WTC11 (cell line): Measurements from ENCODE around the gene VSTM2B. TPM values are rescaled to one million over a fixed set of nuclear protein-coding genes. Genes with fewer than 3 reads are reported as not detected.

ENCODE experiments used
- ATAC-seq: fragments of 200-7000 bp; cut with Tn5 transposase; 2 replicates; pipeline ENCODE4 v1.10.0; 2021; ENCODE audit warnings: mild to moderate bottlenecking, moderate library complexity
- CTCF ChIA-PET: fragments of 300-600 bp; sonication (Branson Sonifier 250); formaldehyde crosslinking; loops from one replicate; lab custom pipeline; 2021; ENCODE audit warnings: antibody characterized with exemption; lab: Charles Lee
- POLR2A ChIA-PET: fragments of 350-600 bp; sonication (Branson Sonifier 250); formaldehyde crosslinking; loops from one replicate; lab custom pipeline; 2021; ENCODE audit warnings: antibody characterized with exemption; lab: Charles Lee
- DNase-seq: peaks from one replicate; pipeline ENCODE4 v3.0.0; 2021; ENCODE audit warnings: low spot score
- H3K27ac Mint-ChIP-seq: 2 replicates; pipeline ENCODE4 v1.8.0; 2021; ENCODE audit warnings: mixed read lengths
- H3K27me3 Mint-ChIP-seq: 2 replicates; pipeline ENCODE4 v1.8.0; 2021; ENCODE audit warnings: low read depth, mild to moderate bottlenecking, moderate library complexity, mixed read lengths
- H3K36me3 Mint-ChIP-seq: 2 replicates; pipeline ENCODE4 v1.8.0; 2021; ENCODE audit warnings: mixed read lengths
- H3K4me1 Mint-ChIP-seq: 2 replicates; pipeline ENCODE4 v1.8.0; 2022; ENCODE audit warnings: mixed read lengths
- H3K4me3 Mint-ChIP-seq: 2 replicates; pipeline ENCODE4 v1.8.0; 2021; ENCODE audit warnings: mild to moderate bottlenecking, moderate library complexity, mixed read lengths
- H3K9me3 Mint-ChIP-seq: 2 replicates; pipeline ENCODE4 v1.8.0; 2021; ENCODE audit warnings: mixed read lengths
- ESRRA ChIP-seq: sonication (generic); formaldehyde crosslinking; IDR thresholded peaks from 2 replicates; pipeline ENCODE4 v1.8.1; 2022; ENCODE audit warnings: mild to moderate bottlenecking, missing genetic modification reagents, borderline replicate concordance
- FOXK1 ChIP-seq: sonication (generic); formaldehyde crosslinking; IDR thresholded peaks from 2 replicates; pipeline ENCODE4 v1.8.0; 2022; ENCODE audit warnings: mild to moderate bottlenecking, moderate library complexity, missing genetic modification reagents
- FOXP1 ChIP-seq: sonication (generic); formaldehyde crosslinking; IDR thresholded peaks from 2 replicates; pipeline ENCODE4 v1.8.0; 2022; ENCODE audit warnings: missing genetic modification reagents, mild to moderate bottlenecking, moderate library complexity, borderline replicate concordance
- JAZF1 ChIP-seq: fragments of 250-450 bp; sonication (Bioruptor Pico); IDR thresholded peaks from 2 replicates; pipeline ENCODE4 v1.9.0; 2021; ENCODE audit warnings: moderate library complexity, mild to moderate bottlenecking, inconsistent platforms
- MYBL2 ChIP-seq: sonication (generic); formaldehyde crosslinking; IDR thresholded peaks from 2 replicates; pipeline ENCODE4 v1.8.1; 2023; ENCODE audit warnings: mild to moderate bottlenecking, moderate library complexity, missing genetic modification reagents
- NR1H2 ChIP-seq: sonication (generic); formaldehyde crosslinking; IDR thresholded peaks from 2 replicates; pipeline ENCODE4 v1.9.0; 2021; ENCODE audit warnings: mild to moderate bottlenecking, moderate library complexity, missing genetic modification reagents
- TP53 ChIP-seq: sonication (generic); formaldehyde crosslinking; IDR thresholded peaks from 2 replicates; pipeline ENCODE4 v1.8.1; 2023; ENCODE audit warnings: mild to moderate bottlenecking, missing genetic modification reagents
- ZBTB21 ChIP-seq: sonication (generic); formaldehyde crosslinking; IDR thresholded peaks from 2 replicates; pipeline ENCODE4 v1.8.1; 2023; ENCODE audit warnings: mild to moderate bottlenecking, missing genetic modification reagents, borderline replicate concordance
- ZNF232 ChIP-seq: sonication (generic); formaldehyde crosslinking; IDR thresholded peaks from 2 replicates; pipeline ENCODE4 v1.8.0; 2022; ENCODE audit warnings: mild to moderate bottlenecking, missing genetic modification reagents
- total RNA-seq: library from RNA; stranded (reverse); gene quantifications from 3 replicates; pipeline ENCODE4 v1.2.3, GENCODE V29; 2021
- TF ChIP-seq, protein P1 (sequence below): sonication (generic); formaldehyde crosslinking; IDR thresholded peaks from 2 replicates; pipeline ENCODE4 v1.8.1; 2023; ENCODE audit warnings: mild to moderate bottlenecking, missing genetic modification reagents, borderline replicate concordance
- TF ChIP-seq, protein P2 (sequence below): fragments of 250-450 bp; sonication (Bioruptor Pico); conservative IDR thresholded peaks from 2 replicates; pipeline ENCODE4 v1.9.0; 2021; ENCODE audit warnings: mild to moderate bottlenecking
- TF ChIP-seq, protein P3 (sequence below): fragments of 250-450 bp; sonication (Bioruptor Pico); IDR thresholded peaks from 2 replicates; pipeline ENCODE4 v1.9.0; 2021; ENCODE audit warnings: mild to moderate bottlenecking, borderline replicate concordance
- TF ChIP-seq, protein P4 (sequence below): sonication (generic); formaldehyde crosslinking; IDR thresholded peaks from 2 replicates; pipeline ENCODE4 v1.8.0; 2022; ENCODE audit warnings: missing genetic modification reagents
- TF ChIP-seq, protein P5 (sequence below): fragments of 200-600 bp; IDR thresholded peaks from 2 replicates; pipeline ENCODE4 v1.8.0; 2022; ENCODE audit warnings: antibody characterized with exemption
- TF ChIP-seq, protein P6 (sequence below): sonication (generic); formaldehyde crosslinking; IDR thresholded peaks from 2 replicates; pipeline ENCODE4 v1.8.1; 2022; ENCODE audit warnings: low read depth, mild to moderate bottlenecking, moderate library complexity, missing genetic modification reagents, borderline replicate concordance
- TF ChIP-seq, protein P7 (sequence below): sonication (generic); formaldehyde crosslinking; IDR thresholded peaks from 2 replicates; pipeline ENCODE4 v1.8.1; 2023; ENCODE audit warnings: mild to moderate bottlenecking, missing genetic modification reagents
- TF ChIP-seq, protein P8 (sequence below): sonication (generic); formaldehyde crosslinking; conservative IDR thresholded peaks from 2 replicates; pipeline ENCODE4 v1.8.1; 2022; ENCODE audit warnings: mild to moderate bottlenecking, missing genetic modification reagents

VSTM2B gene
- total RNA-seq, 1 experiment from 2014 or later: 3.2 TPM

DNA sequence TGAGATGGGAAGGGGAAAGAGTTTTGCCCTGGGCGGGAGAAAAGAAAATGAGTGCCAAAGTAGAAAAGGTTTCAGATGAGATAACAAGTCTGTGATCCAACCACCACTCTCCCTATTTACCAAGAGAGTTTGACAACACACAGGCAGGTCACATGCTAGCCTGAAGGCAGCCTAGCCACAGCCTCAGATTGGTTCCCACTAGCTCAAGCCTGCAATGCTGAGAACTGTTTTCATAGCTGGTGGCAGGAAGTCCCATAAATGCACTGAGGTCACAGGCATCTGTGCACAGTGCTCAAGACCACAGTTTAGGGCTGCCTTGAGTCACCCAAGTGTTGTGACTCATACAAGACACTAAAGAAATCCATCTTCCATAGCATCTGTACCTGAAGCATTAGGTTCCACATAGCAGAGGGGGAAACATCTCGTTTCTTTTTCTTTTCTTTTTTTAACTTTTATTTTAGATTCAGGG lies 61.8 kb downstream of the VSTM2B start:
- Mint-ChIP-seq H3K27ac (no peak overlapping the region), H3K4me3 (no peak overlapping the region), H3K27me3 (peaks cover 17% of the 10 kb centered on the region), H3K9me3 (peaks cover 14% of the 10 kb centered on the region), H3K4me1 (no peaks in the 10 kb centered on the region), H3K36me3 (no peaks in the 10 kb centered on the region)
- ATAC-seq: no peak
- no peak for DNase-seq
- TF ChIP-seq, protein P1, sequence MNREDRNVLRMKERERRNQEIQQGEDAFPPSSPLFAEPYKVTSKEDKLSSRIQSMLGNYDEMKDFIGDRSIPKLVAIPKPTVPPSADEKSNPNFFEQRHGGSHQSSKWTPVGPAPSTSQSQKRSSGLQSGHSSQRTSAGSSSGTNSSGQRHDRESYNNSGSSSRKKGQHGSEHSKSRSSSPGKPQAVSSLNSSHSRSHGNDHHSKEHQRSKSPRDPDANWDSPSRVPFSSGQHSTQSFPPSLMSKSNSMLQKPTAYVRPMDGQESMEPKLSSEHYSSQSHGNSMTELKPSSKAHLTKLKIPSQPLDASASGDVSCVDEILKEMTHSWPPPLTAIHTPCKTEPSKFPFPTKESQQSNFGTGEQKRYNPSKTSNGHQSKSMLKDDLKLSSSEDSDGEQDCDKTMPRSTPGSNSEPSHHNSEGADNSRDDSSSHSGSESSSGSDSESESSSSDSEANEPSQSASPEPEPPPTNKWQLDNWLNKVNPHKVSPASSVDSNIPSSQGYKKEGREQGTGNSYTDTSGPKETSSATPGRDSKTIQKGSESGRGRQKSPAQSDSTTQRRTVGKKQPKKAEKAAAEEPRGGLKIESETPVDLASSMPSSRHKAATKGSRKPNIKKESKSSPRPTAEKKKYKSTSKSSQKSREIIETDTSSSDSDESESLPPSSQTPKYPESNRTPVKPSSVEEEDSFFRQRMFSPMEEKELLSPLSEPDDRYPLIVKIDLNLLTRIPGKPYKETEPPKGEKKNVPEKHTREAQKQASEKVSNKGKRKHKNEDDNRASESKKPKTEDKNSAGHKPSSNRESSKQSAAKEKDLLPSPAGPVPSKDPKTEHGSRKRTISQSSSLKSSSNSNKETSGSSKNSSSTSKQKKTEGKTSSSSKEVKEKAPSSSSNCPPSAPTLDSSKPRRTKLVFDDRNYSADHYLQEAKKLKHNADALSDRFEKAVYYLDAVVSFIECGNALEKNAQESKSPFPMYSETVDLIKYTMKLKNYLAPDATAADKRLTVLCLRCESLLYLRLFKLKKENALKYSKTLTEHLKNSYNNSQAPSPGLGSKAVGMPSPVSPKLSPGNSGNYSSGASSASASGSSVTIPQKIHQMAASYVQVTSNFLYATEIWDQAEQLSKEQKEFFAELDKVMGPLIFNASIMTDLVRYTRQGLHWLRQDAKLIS (CRISPR knock-in tag): no peak
- TF ChIP-seq JAZF1 (CRISPR knock-in tag) (no peak), FOXK1 (CRISPR knock-in tag) (no peak), NR1H2 (no peak), ESRRA (CRISPR knock-in tag) (no peak), TP53 (CRISPR knock-in tag) (no peak), FOXP1 (CRISPR knock-in tag) (no peak), ZBTB21 (no peak), ZNF232 (CRISPR knock-in tag) (no peak), MYBL2 (CRISPR knock-in tag) (no peak)
- TF ChIP-seq, protein P2, sequence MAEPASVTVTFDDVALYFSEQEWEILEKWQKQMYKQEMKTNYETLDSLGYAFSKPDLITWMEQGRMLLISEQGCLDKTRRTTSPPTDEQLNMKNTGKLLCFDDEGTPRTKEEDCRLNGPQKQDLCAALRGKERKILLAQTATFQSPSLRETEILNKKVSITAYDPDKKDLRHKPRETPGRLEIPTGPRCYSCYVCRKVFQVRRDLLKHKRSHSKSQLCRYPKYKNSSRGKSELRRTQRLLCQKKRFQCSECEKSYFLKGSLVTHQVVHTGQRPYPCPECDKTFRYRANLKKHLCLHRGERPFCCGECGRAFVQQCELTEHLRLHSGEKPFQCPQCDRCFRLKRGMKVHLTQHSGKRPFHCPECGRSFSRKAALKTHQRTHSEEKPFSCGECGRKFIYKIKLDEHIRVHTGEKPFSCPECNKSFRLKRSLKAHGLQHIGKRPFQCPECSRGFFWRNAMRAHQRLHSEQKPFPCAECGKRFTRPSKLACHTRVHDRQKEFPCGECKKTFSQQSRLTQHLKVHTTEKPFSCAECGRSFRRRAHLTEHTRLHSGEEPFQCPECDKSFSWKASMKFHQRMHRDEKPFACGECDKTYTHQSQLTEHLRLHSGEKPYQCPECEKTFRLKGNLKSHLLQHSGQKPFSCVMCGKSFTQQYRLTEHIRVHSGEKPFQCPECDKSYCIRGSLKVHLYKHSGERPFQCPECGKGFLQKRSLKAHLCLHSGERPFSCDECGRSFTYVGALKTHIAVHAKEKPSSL: no peak
- TF ChIP-seq, protein P3, sequence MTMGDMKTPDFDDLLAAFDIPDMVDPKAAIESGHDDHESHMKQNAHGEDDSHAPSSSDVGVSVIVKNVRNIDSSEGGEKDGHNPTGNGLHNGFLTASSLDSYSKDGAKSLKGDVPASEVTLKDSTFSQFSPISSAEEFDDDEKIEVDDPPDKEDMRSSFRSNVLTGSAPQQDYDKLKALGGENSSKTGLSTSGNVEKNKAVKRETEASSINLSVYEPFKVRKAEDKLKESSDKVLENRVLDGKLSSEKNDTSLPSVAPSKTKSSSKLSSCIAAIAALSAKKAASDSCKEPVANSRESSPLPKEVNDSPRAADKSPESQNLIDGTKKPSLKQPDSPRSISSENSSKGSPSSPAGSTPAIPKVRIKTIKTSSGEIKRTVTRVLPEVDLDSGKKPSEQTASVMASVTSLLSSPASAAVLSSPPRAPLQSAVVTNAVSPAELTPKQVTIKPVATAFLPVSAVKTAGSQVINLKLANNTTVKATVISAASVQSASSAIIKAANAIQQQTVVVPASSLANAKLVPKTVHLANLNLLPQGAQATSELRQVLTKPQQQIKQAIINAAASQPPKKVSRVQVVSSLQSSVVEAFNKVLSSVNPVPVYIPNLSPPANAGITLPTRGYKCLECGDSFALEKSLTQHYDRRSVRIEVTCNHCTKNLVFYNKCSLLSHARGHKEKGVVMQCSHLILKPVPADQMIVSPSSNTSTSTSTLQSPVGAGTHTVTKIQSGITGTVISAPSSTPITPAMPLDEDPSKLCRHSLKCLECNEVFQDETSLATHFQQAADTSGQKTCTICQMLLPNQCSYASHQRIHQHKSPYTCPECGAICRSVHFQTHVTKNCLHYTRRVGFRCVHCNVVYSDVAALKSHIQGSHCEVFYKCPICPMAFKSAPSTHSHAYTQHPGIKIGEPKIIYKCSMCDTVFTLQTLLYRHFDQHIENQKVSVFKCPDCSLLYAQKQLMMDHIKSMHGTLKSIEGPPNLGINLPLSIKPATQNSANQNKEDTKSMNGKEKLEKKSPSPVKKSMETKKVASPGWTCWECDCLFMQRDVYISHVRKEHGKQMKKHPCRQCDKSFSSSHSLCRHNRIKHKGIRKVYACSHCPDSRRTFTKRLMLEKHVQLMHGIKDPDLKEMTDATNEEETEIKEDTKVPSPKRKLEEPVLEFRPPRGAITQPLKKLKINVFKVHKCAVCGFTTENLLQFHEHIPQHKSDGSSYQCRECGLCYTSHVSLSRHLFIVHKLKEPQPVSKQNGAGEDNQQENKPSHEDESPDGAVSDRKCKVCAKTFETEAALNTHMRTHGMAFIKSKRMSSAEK (CRISPR knock-in tag): no peak
- TF ChIP-seq, protein P4, sequence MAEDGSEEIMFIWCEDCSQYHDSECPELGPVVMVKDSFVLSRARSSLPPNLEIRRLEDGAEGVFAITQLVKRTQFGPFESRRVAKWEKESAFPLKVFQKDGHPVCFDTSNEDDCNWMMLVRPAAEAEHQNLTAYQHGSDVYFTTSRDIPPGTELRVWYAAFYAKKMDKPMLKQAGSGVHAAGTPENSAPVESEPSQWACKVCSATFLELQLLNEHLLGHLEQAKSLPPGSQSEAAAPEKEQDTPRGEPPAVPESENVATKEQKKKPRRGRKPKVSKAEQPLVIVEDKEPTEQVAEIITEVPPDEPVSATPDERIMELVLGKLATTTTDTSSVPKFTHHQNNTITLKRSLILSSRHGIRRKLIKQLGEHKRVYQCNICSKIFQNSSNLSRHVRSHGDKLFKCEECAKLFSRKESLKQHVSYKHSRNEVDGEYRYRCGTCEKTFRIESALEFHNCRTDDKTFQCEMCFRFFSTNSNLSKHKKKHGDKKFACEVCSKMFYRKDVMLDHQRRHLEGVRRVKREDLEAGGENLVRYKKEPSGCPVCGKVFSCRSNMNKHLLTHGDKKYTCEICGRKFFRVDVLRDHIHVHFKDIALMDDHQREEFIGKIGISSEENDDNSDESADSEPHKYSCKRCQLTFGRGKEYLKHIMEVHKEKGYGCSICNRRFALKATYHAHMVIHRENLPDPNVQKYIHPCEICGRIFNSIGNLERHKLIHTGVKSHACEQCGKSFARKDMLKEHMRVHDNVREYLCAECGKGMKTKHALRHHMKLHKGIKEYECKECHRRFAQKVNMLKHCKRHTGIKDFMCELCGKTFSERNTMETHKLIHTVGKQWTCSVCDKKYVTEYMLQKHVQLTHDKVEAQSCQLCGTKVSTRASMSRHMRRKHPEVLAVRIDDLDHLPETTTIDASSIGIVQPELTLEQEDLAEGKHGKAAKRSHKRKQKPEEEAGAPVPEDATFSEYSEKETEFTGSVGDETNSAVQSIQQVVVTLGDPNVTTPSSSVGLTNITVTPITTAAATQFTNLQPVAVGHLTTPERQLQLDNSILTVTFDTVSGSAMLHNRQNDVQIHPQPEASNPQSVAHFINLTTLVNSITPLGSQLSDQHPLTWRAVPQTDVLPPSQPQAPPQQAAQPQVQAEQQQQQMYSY (CRISPR knock-in tag): no peak
- TF ChIP-seq, protein P5, sequence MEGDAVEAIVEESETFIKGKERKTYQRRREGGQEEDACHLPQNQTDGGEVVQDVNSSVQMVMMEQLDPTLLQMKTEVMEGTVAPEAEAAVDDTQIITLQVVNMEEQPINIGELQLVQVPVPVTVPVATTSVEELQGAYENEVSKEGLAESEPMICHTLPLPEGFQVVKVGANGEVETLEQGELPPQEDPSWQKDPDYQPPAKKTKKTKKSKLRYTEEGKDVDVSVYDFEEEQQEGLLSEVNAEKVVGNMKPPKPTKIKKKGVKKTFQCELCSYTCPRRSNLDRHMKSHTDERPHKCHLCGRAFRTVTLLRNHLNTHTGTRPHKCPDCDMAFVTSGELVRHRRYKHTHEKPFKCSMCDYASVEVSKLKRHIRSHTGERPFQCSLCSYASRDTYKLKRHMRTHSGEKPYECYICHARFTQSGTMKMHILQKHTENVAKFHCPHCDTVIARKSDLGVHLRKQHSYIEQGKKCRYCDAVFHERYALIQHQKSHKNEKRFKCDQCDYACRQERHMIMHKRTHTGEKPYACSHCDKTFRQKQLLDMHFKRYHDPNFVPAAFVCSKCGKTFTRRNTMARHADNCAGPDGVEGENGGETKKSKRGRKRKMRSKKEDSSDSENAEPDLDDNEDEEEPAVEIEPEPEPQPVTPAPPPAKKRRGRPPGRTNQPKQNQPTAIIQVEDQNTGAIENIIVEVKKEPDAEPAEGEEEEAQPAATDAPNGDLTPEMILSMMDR: no peak
- TF ChIP-seq, protein P6, sequence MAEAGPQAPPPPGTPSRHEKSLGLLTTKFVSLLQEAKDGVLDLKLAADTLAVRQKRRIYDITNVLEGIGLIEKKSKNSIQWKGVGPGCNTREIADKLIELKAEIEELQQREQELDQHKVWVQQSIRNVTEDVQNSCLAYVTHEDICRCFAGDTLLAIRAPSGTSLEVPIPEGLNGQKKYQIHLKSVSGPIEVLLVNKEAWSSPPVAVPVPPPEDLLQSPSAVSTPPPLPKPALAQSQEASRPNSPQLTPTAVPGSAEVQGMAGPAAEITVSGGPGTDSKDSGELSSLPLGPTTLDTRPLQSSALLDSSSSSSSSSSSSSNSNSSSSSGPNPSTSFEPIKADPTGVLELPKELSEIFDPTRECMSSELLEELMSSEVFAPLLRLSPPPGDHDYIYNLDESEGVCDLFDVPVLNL (CRISPR knock-in tag): no peak
- TF ChIP-seq, protein P7, sequence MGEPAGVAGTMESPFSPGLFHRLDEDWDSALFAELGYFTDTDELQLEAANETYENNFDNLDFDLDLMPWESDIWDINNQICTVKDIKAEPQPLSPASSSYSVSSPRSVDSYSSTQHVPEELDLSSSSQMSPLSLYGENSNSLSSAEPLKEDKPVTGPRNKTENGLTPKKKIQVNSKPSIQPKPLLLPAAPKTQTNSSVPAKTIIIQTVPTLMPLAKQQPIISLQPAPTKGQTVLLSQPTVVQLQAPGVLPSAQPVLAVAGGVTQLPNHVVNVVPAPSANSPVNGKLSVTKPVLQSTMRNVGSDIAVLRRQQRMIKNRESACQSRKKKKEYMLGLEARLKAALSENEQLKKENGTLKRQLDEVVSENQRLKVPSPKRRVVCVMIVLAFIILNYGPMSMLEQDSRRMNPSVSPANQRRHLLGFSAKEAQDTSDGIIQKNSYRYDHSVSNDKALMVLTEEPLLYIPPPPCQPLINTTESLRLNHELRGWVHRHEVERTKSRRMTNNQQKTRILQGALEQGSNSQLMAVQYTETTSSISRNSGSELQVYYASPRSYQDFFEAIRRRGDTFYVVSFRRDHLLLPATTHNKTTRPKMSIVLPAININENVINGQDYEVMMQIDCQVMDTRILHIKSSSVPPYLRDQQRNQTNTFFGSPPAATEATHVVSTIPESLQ (CRISPR knock-in tag): no peak
- TF ChIP-seq, protein P8, sequence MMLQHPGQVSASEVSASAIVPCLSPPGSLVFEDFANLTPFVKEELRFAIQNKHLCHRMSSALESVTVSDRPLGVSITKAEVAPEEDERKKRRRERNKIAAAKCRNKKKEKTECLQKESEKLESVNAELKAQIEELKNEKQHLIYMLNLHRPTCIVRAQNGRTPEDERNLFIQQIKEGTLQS (CRISPR knock-in tag): no peak
- POLR2A ChIA-PET: no interaction called here
- CTCF ChIA-PET: no interaction called here
